ENCODE measurements around the gene ONECUT3.
"Not testable (repeated sequence)": the region's sequence is repeated elsewhere in the genome, so short reads cannot be mapped to it uniquely, and the experiment has no call there.

ONECUT3 gene

GRCh38 chr19:1758231-1758577 is 4.9 kb downstream of the ONECUT3 start:
- peak overlapping the region; percentile 16 for H3K4me3 Mint-ChIP-seq
- peaks cover 28% of the 10 kb centered on the region for H3K4me1 Mint-ChIP-seq
- H3K36me3 Mint-ChIP-seq = no peaks in the 10 kb centered on the region
- H3K27ac Mint-ChIP-seq = no peak overlapping the region
- H3K9me3 Mint-ChIP-seq = no peaks in the 10 kb centered on the region
- H3K27me3 Mint-ChIP-seq = peaks cover 82% of the 10 kb centered on the region
- ATAC-seq = no peak

GRCh38 chr19:1758959-1759903 is 5.9 kb downstream of the ONECUT3 start:
- Mint-ChIP-seq H3K4me3 (no peak overlapping the region), H3K27me3 (peaks cover 92% of the 10 kb centered on the region), H3K27ac (no peak overlapping the region), H3K9me3 (no peaks in the 10 kb centered on the region), H3K36me3 (no peaks in the 10 kb centered on the region), H3K4me1 (peaks cover 28% of the 10 kb centered on the region)
- ATAC-seq = no peak

GRCh38 chr19:1760020-1760419 is 6.7 kb downstream of the ONECUT3 start:
- no peak for ATAC-seq
- no peak overlapping the region for H3K27ac Mint-ChIP-seq
- no peak overlapping the region for H3K4me3 Mint-ChIP-seq

GRCh38 chr19:1760786-1761527 is 7.7 kb downstream of the ONECUT3 start:
- not testable (repeated sequence) for H3K9me3 Mint-ChIP-seq, ATAC-seq, H3K27ac Mint-ChIP-seq, H3K4me3 Mint-ChIP-seq, H3K36me3 Mint-ChIP-seq
- Mint-ChIP-seq H3K4me1 (peaks cover 21% of the 10 kb centered on the region), H3K27me3 (peaks cover 98% of the 10 kb centered on the region)

More at GRCh38 chr19:1760020-1760419, 6.7 kb downstream of the ONECUT3 start:
- H3K27me3 Mint-ChIP-seq = peaks cover 98% of the 10 kb centered on the region
- H3K4me1 Mint-ChIP-seq = peaks cover 28% of the 10 kb centered on the region
- H3K9me3 Mint-ChIP-seq = no peaks in the 10 kb centered on the region
- H3K36me3 Mint-ChIP-seq = no peaks in the 10 kb centered on the region

GRCh38 chr19:1761528-1762242 is 8.4 kb downstream of the ONECUT3 start:
- Mint-ChIP-seq H3K27ac (no peak overlapping the region), H3K4me1 (peaks cover 20% of the 10 kb centered on the region), H3K4me3 (no peak overlapping the region), H3K9me3 (no peaks in the 10 kb centered on the region), H3K27me3 (peaks cover 98% of the 10 kb centered on the region), H3K36me3 (no peaks in the 10 kb centered on the region)
- no peak for ATAC-seq

- no peak overlapping the region for H3K4me3 Mint-ChIP-seq
- ATAC-seq = no peak
- H3K36me3 Mint-ChIP-seq = no peaks in the 10 kb centered on the region
- peaks cover 97% of the 10 kb centered on the region for H3K27me3 Mint-ChIP-seq
- no peak overlapping the region for H3K27ac Mint-ChIP-seq
- peaks cover 13% of the 10 kb centered on the region for H3K4me1 Mint-ChIP-seq
- no peaks in the 10 kb centered on the region for H3K9me3 Mint-ChIP-seq
Measured at GRCh38 chr19:1762243-1763117, 9.2 kb downstream of the ONECUT3 start.

GRCh38 chr19:1763648-1764639 is 10.6 kb downstream of the ONECUT3 start:
- Mint-ChIP-seq H3K27me3 (peaks cover 97% of the 10 kb centered on the region), H3K4me3 (no peak overlapping the region), H3K27ac (no peak overlapping the region), H3K36me3 (no peaks in the 10 kb centered on the region), H3K4me1 (peaks cover 11% of the 10 kb centered on the region), H3K9me3 (no peaks in the 10 kb centered on the region)
- ATAC-seq = no peak

GRCh38 chr19:1764729-1765128 is 11.4 kb downstream of the ONECUT3 start:
- ATAC-seq = no peak
- H3K27me3 Mint-ChIP-seq = peaks cover 97% of the 10 kb centered on the region

GRCh38 chr19:1765232-1765903 is 12.1 kb downstream of the ONECUT3 start:
- H3K4me3 Mint-ChIP-seq = no peak overlapping the region
- H3K27ac Mint-ChIP-seq = no peak overlapping the region
- H3K9me3 Mint-ChIP-seq = peaks cover 2% of the 10 kb centered on the region
- ATAC-seq = no peak
- H3K27me3 Mint-ChIP-seq = peaks cover 97% of the 10 kb centered on the region
- peaks cover 7% of the 10 kb centered on the region for H3K4me1 Mint-ChIP-seq
- no peaks in the 10 kb centered on the region for H3K36me3 Mint-ChIP-seq

More at GRCh38 chr19:1764729-1765128, 11.4 kb downstream of the ONECUT3 start:
- Mint-ChIP-seq H3K27ac (no peak overlapping the region), H3K4me3 (no peak overlapping the region), H3K4me1 (peaks cover 7% of the 10 kb centered on the region), H3K9me3 (no peaks in the 10 kb centered on the region), H3K36me3 (no peaks in the 10 kb centered on the region)

GRCh38 chr19:1765904-1766799 is 12.8 kb downstream of the ONECUT3 start:
- Mint-ChIP-seq H3K4me3 (no peak overlapping the region), H3K27ac (no peak overlapping the region), H3K9me3 (peaks cover 9% of the 10 kb centered on the region), H3K4me1 (peaks cover 7% of the 10 kb centered on the region), H3K36me3 (peaks cover 3% of the 10 kb centered on the region), H3K27me3 (peaks cover 97% of the 10 kb centered on the region)
- no peak for ATAC-seq

- Mint-ChIP-seq H3K27ac (no peak overlapping the region), H3K36me3 (peaks cover 5% of the 10 kb centered on the region), H3K4me1 (peaks cover 7% of the 10 kb centered on the region), H3K27me3 (peaks cover 94% of the 10 kb centered on the region), H3K9me3 (peaks cover 10% of the 10 kb centered on the region), H3K4me3 (no peak overlapping the region)
- peak; percentile 49 for ATAC-seq
Measured at GRCh38 chr19:1766800-1767352, 13.6 kb downstream of the ONECUT3 start.

- Mint-ChIP-seq H3K27ac (no peak overlapping the region), H3K4me1 (peaks cover 7% of the 10 kb centered on the region), H3K27me3 (peaks cover 94% of the 10 kb centered on the region), H3K9me3 (peaks cover 13% of the 10 kb centered on the region), H3K36me3 (peaks cover 5% of the 10 kb centered on the region), H3K4me3 (no peak overlapping the region)
- peak; percentile 65 for ATAC-seq
Measured at GRCh38 chr19:1767464-1767933, 14.2 kb downstream of the ONECUT3 start.
